CD4-positive, alpha-beta T cell (primary cell): Measurements from ENCODE around the gene TYW3. TPM values are rescaled to one million over a fixed set of nuclear protein-coding genes. Genes with fewer than 3 reads are reported as not detected.

Experiments used
- ATAC-seq: fragments of 200-7000 bp; cut with Tn5 transposase; one replicate; pipeline ENCODE4 v1.10.0; 2022; ENCODE audit warnings: mild to moderate bottlenecking; ENCODE audit not compliant: poor library complexity
- CTCF ChIA-PET: fragments of 350-600 bp; sonication (Branson Sonifier 250); formaldehyde crosslinking; loops from one replicate; lab custom pipeline; 2021; ENCODE audit warnings: antibody characterized with exemption, inconsistent platforms; lab: Charles Lee
- POLR2A ChIA-PET: fragments of 350-600 bp; sonication (Branson Sonifier 250); formaldehyde crosslinking; loops from one replicate; lab custom pipeline; 2021; ENCODE audit warnings: antibody characterized with exemption, inconsistent platforms; lab: Charles Lee
- DNase-seq, 14 experiments: peaks; one replicate each; pipeline ENCODE4 v3.0.0-alpha.2; 2013 to 2020; ENCODE audit warnings: mixed read lengths in 2 of 14
- H3K27ac ChIP-seq, 2 donors: one replicate each; pipeline versions ENCODE4 v1.5.1 to v1.7.0; 2013; ENCODE audit warnings: low read length in 2 of 2, low read depth in 1 of 2, mild to moderate bottlenecking in 1 of 2
- H3K27me3 ChIP-seq, 2 experiments: 1 replicate in 1 of 2; 2 replicates in 1 of 2; pipeline versions ENCODE4 v1.6.1 to v1.7.0; 2013; ENCODE audit warnings: low read length in 2 of 2, control low read depth in 1 of 2, mild to moderate bottlenecking in 1 of 2, moderate library complexity in 1 of 2; ENCODE audit not compliant: insufficient read depth in 2 of 2, control insufficient read depth in 1 of 2
- H3K36me3 ChIP-seq: one replicate; pipeline ENCODE4 v1.6.1; 2013; ENCODE audit warnings: low read length, control low read depth; ENCODE audit not compliant: insufficient read depth
- H3K4me1 ChIP-seq: one replicate; pipeline ENCODE4 v1.6.1; 2013; ENCODE audit warnings: low read length, control low read depth; ENCODE audit not compliant: insufficient read depth
- H3K4me3 ChIP-seq: one replicate; pipeline ENCODE4 v1.5.1; 2013; ENCODE audit warnings: mild to moderate bottlenecking, low read length, moderate library complexity
- H3K9me3 ChIP-seq, 2 experiments: 1 replicate in 1 of 2; 2 replicates in 1 of 2; pipeline versions ENCODE4 v1.6.1 to v1.7.0; 2013; ENCODE audit warnings: low read length in 2 of 2, mild to moderate bottlenecking in 2 of 2, control low read depth in 1 of 2, moderate library complexity in 1 of 2; ENCODE audit not compliant: control insufficient read depth in 1 of 2, insufficient read depth in 1 of 2
- H3K27ac Mint-ChIP-seq: one replicate; pipeline ENCODE4 v1.8.0; 2020; ENCODE audit warnings: mixed read lengths
- H3K27me3 Mint-ChIP-seq: one replicate; pipeline ENCODE4 v1.8.0; 2021; ENCODE audit warnings: mixed read lengths
- H3K36me3 Mint-ChIP-seq: one replicate; pipeline ENCODE4 v1.8.0; 2021; ENCODE audit warnings: low read depth, mixed read lengths
- H3K4me1 Mint-ChIP-seq: one replicate; pipeline ENCODE4 v1.8.0; 2021; ENCODE audit warnings: low read depth, mixed read lengths
- H3K4me3 Mint-ChIP-seq: one replicate; pipeline ENCODE4 v1.8.0; 2020; ENCODE audit warnings: mild to moderate bottlenecking, mixed read lengths
- H3K9me3 Mint-ChIP-seq: one replicate; pipeline ENCODE4 v1.8.0; 2020; ENCODE audit warnings: mixed read lengths
- CTCF ChIP-seq: fragments of 200-600 bp; IDR thresholded peaks from one replicate; pipeline ENCODE4 v1.8.0; 2022; ENCODE audit warnings: antibody characterized with exemption, mild to moderate bottlenecking
- intact Hi-C, 2 experiments: fragments of 100-400 bp; cut with DNase I in 1 of 2; cut with micrococcal nuclease in 1 of 2; formaldehyde crosslinking; loops; one replicate each; pipeline versions ENCODE4 v1.15.1 to v1.9.0; 2023 to 2025; cut with DNase I, micrococcal nuclease
- total RNA-seq, 174 experiments: library from RNA in 2 of 174; stranded (reverse) in 2 of 174; gene quantifications; one replicate each; pipeline ENCODE4 v1.2.3 and lab custom pipeline; 2021 to 2026

Gene TYW3
- total RNA-seq, 2 experiments from 2014 or later, result 9.9 to 10.1 TPM

- ATAC-seq, result no peak
- peaks cover 0 to 11% of the 10 kb centered on the region in 2 experiments for H3K27me3 ChIP-seq
- ChIA-PET CTCF (no interaction called here), POLR2A (no interaction called here)
- no peak for DNase-seq
- no peak overlapping the region for H3K27ac ChIP-seq
- H3K36me3 ChIP-seq, result no peaks in the 10 kb centered on the region
- Mint-ChIP-seq H3K4me1 (no peaks in the 10 kb centered on the region), H3K9me3 (no peaks in the 10 kb centered on the region), H3K36me3 (no peaks in the 10 kb centered on the region), H3K27me3 (peaks cover 32% of the 10 kb centered on the region), H3K27ac (no peak overlapping the region), H3K4me3 (no peak overlapping the region)
- H3K9me3 ChIP-seq, result no peaks in the 10 kb centered on the region
- H3K4me1 ChIP-seq, result no peaks in the 10 kb centered on the region
- no peak for TF ChIP-seq CTCF
- H3K4me3 ChIP-seq, result no peak overlapping the region
- intact Hi-C loops, result loop anchor here in 1 of 2 experiments (5.0 kb wide), 2 partner anchors 429 to 1379 kb away; no protein-coding TSS in a partner anchor
Observed at GRCh38 chr1:74772945-74773344, 40.0 kb downstream of the TYW3 start.

- Mint-ChIP-seq H3K4me3 (no peak overlapping the region), H3K27ac (no peak overlapping the region), H3K36me3 (no peaks in the 10 kb centered on the region), H3K9me3 (no peaks in the 10 kb centered on the region), H3K4me1 (no peaks in the 10 kb centered on the region), H3K27me3 (peaks cover 38% of the 10 kb centered on the region)
- intact Hi-C loops, result loop anchor here in 1 of 2 experiments (5.0 kb wide), 2 partner anchors 429 to 1379 kb away; no protein-coding TSS in a partner anchor
- Histone ChIP-seq H3K27ac (no peak overlapping the region), H3K9me3 (no peaks in the 10 kb centered on the region), H3K4me1 (no peaks in the 10 kb centered on the region), H3K36me3 (no peaks in the 10 kb centered on the region), H3K4me3 (no peak overlapping the region), H3K27me3 (peaks cover 0 to 17% of the 10 kb centered on the region in 2 experiments)
- no peak for ATAC-seq
- DNase-seq, result no peak
- CTCF ChIA-PET, result no interaction called here
- TF ChIP-seq CTCF, result no peak
- POLR2A ChIA-PET, result no interaction called here
Observed at GRCh38 chr1:74773582-74773981, 40.6 kb downstream of the TYW3 start.

- no peak for ATAC-seq
- ChIA-PET POLR2A (no interaction called here), CTCF (no interaction called here)
- DNase-seq, result no peak
- H3K36me3 ChIP-seq, result no peaks in the 10 kb centered on the region
- H3K4me3 ChIP-seq, result no peak overlapping the region
- Mint-ChIP-seq H3K4me3 (no peak overlapping the region), H3K27ac (no peak overlapping the region), H3K9me3 (no peaks in the 10 kb centered on the region), H3K4me1 (no peaks in the 10 kb centered on the region), H3K27me3 (peaks cover 38% of the 10 kb centered on the region), H3K36me3 (no peaks in the 10 kb centered on the region)
- no peak overlapping the region for H3K27ac ChIP-seq
- TF ChIP-seq CTCF, result no peak
- no peaks in the 10 kb centered on the region for H3K4me1 ChIP-seq
- H3K9me3 ChIP-seq, result no peaks in the 10 kb centered on the region
- intact Hi-C loops, result no loop called here
- H3K27me3 ChIP-seq, result peaks cover 0 to 21% of the 10 kb centered on the region in 2 experiments
Observed at GRCh38 chr1:74775735-74776134, 42.8 kb downstream of the TYW3 start.
